Measurements from ENCODE around the gene PAQR9. TPM values are rescaled to one million over a fixed set of nuclear protein-coding genes. Genes with fewer than 3 reads are reported as not detected.

The PAQR9 gene
- total RNA-seq, 1 experiment from 2014 or later: not detected

DNA sequence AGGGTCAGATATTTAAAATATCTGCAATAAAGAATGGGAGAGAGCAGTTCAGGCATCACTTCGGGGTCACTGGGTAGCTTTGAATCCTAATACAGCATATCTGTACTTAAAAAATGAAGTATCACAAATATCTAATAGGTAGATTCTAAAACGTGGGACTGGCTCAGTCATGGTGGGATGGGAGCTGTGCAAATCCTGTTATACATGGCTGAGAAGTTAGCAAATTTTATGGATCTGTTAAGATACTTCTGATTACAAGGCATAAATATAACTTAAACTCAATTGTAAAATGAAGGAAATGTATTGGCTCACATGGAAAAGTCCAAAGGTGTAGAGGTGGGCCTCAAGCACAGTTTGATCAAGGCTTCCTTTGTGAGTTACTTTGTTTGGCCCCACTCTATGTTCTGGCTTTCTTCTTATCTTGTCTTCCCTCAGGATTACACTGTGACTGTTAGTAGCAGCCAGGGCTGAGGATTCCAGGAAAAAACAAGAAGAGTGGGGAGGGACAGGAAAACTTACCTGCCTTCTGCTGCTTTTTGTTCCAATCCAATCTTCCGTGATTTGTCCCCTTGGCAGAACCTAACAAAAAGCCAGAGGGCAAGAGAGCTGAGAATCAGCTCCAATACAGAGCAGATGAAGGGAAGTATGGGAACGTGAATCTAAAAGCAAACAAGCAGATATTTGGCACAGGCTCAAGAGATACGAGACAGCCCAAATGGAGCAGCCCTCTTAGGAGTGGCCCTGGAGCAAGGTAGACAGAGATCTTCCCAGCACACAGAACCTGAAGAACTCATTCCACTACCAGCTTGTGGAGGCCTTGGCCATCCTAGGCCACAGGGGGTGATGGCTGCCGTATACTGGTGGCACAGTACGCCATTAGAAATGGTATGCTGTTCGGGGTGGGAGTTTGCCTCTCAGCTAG lies 10.9 kb downstream of the PAQR9 start:
- DNase-seq: no peak
- intact Hi-C loops (cut with micrococcal nuclease; ENCODE audit: unreplicated experiment): no loop called here
- no peak overlapping the region for H3K4me3 ChIP-seq
- no peak overlapping the region for H2AFZ ChIP-seq
- no peaks in the 10 kb centered on the region for H3K79me2 ChIP-seq (ENCODE audit: low read depth)
- no peak overlapping the region for H3K27ac ChIP-seq
- H3K4me2 ChIP-seq: no peak overlapping the region
- no peaks in the 10 kb centered on the region for H3K36me3 ChIP-seq (ENCODE audit: low read depth)
- CTCF ChIA-PET: no interaction called here
- H3K4me1 ChIP-seq (replicated peaks; ENCODE audit: insufficient read depth): no peaks in the 10 kb centered on the region
- no peaks in the 10 kb centered on the region; the same call in 1 of the 2 replicates for H3K9me3 ChIP-seq (ENCODE audit: insufficient read depth, low read depth)
- TF ChIP-seq EZH2 (IDR thresholded peaks at IDR 0.05; ENCODE audit: low read depth) (no peak), CTCF (conservative IDR thresholded peaks at IDR 0.05) (no peak)
- H3K27me3 ChIP-seq (ENCODE audit: insufficient read depth, low read depth): no peaks in the 10 kb centered on the region
- H4K20me1 ChIP-seq (ENCODE audit: insufficient read depth): no peaks in the 10 kb centered on the region
- no peaks in the 10 kb centered on the region for H3F3A ChIP-seq (ENCODE audit: insufficient read depth, low read depth)
- POLR2A ChIA-PET (ENCODE audit: unreplicated experiment): no interaction called here
- no peaks in the 10 kb centered on the region for H3K9me2 ChIP-seq (ENCODE audit: insufficient read depth)
- no TSS peak for BruUV-seq (replicated peaks)

DNA sequence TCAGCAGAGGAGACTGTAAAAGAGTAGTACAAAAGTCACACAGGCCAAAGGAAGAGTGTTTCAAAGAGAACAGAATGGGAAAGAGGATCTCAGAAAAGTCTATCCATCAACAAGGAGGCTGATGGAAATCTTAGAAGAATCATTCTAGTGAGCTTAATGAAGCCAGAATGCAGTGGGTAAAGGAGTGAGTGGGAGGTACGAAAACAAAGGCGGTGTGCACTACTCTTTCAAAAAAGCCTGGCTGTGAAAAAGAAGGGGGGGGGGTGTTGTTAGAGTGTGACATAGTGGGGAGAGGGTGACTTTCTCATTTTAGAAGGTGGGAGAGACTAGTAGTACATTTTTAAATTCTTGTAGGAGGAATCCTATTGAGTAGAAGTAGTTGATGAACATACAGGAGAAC lies 11.7 kb downstream of the PAQR9 start:
- Histone ChIP-seq H3K9me2 (ENCODE audit: insufficient read depth) (no peaks in the 10 kb centered on the region), H3K9me3 (ENCODE audit: insufficient read depth, low read depth) (no peaks in the 10 kb centered on the region; the same call in 1 of the 2 replicates), H3K79me2 (ENCODE audit: low read depth) (no peaks in the 10 kb centered on the region), H3K27ac (no peak overlapping the region), H3K4me1 (replicated peaks; ENCODE audit: insufficient read depth) (no peaks in the 10 kb centered on the region), H2AFZ (no peak overlapping the region), H3K4me3 (no peak overlapping the region), H3K36me3 (ENCODE audit: low read depth) (no peaks in the 10 kb centered on the region), H3F3A (ENCODE audit: insufficient read depth, low read depth) (no peaks in the 10 kb centered on the region), H3K4me2 (no peak overlapping the region), H4K20me1 (ENCODE audit: insufficient read depth) (no peaks in the 10 kb centered on the region), H3K27me3 (ENCODE audit: insufficient read depth, low read depth) (no peaks in the 10 kb centered on the region)
- no peak for DNase-seq
- POLR2A ChIA-PET (ENCODE audit: unreplicated experiment): no interaction called here
- intact Hi-C loops (cut with micrococcal nuclease; ENCODE audit: unreplicated experiment): no loop called here
- TF ChIP-seq CTCF (conservative IDR thresholded peaks at IDR 0.05): no peak
- TF ChIP-seq EZH2 (IDR thresholded peaks at IDR 0.05; ENCODE audit: low read depth): no peak
- BruUV-seq (replicated peaks): no TSS peak
- CTCF ChIA-PET: interaction anchor here (0.6 kb wide), 1 partner anchor 1469 kb away, joined by 6 read pairs; no protein-coding TSS in a partner anchor

DNA sequence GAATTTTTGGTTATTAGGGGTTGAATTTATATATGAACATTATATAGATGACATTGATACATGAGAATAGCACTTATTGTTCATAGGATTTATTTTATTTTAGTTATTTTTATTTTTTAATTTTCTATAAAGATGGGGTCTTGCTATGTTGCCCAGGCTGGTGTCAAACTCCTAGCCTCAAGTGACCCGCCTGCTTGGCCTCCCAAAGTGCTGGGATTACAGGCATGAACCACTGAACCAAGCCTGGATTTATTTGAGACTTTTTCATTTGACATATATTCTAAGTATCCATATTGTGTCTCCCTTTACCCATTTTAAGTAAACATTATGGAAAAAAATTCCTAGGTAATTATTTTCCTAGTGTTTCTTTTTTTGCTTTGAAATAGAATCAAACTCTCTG lies 12.5 kb downstream of the PAQR9 start:
- H3K4me2 ChIP-seq: no peak overlapping the region
- H3K27ac ChIP-seq: no peak overlapping the region
- no peaks in the 10 kb centered on the region for H4K20me1 ChIP-seq (ENCODE audit: insufficient read depth)
- no peaks in the 10 kb centered on the region for H3K4me1 ChIP-seq (replicated peaks; ENCODE audit: insufficient read depth)
- BruUV-seq (replicated peaks): no TSS peak
- H3F3A ChIP-seq (ENCODE audit: insufficient read depth, low read depth): no peaks in the 10 kb centered on the region
- H3K79me2 ChIP-seq (ENCODE audit: low read depth): no peaks in the 10 kb centered on the region
- no peak overlapping the region for H2AFZ ChIP-seq
- ChIA-PET POLR2A (ENCODE audit: unreplicated experiment) (no interaction called here), CTCF (no interaction called here)
- intact Hi-C loops (cut with micrococcal nuclease; ENCODE audit: unreplicated experiment): no loop called here
- H3K27me3 ChIP-seq (ENCODE audit: insufficient read depth, low read depth): no peaks in the 10 kb centered on the region
- H3K36me3 ChIP-seq (ENCODE audit: low read depth): no peaks in the 10 kb centered on the region
- TF ChIP-seq CTCF (conservative IDR thresholded peaks at IDR 0.05) (no peak), EZH2 (IDR thresholded peaks at IDR 0.05; ENCODE audit: low read depth) (no peak)
- H3K4me3 ChIP-seq: no peak overlapping the region
- no peaks in the 10 kb centered on the region for H3K9me2 ChIP-seq (ENCODE audit: insufficient read depth)
- DNase-seq: no peak
- no peaks in the 10 kb centered on the region; the same call in 1 of the 2 replicates for H3K9me3 ChIP-seq (ENCODE audit: insufficient read depth, low read depth)
